Liver (tissue), 3 donors: ENCODE data around the gene FMO1.

Experiments
- CTCF ChIP-seq: fragments of 150-350 bp; IDR thresholded peaks from 2 replicates; pipeline ENCODE4 v1.5.1; 2017; ENCODE audit warnings: improper control_type of control experiment, low read depth, low read length; ENCODE audit not compliant: missing input control
- EGR1 ChIP-seq, 2 donors: IDR thresholded peaks; 2 replicates each; pipeline ENCODE4 v1.6.1; 2016 to 2018; ENCODE audit warnings: antibody characterized with exemption in 2 of 2, low read depth in 2 of 2
- GABPA ChIP-seq, 2 donors: IDR thresholded peaks in 1 of 2; conservative IDR thresholded peaks in 1 of 2; 2 replicates each; pipeline ENCODE4 v1.6.1; 2016; ENCODE audit warnings: antibody characterized with exemption in 2 of 2, mild to moderate bottlenecking in 1 of 2, moderate library complexity in 1 of 2
- MAX ChIP-seq: IDR thresholded peaks from 2 replicates; pipeline ENCODE4 v1.6.1; 2016; ENCODE audit warnings: antibody characterized with exemption
- RAD21 ChIP-seq, 2 donors: IDR thresholded peaks; 2 replicates each; pipeline ENCODE4 v1.6.1; 2016; ENCODE audit warnings: antibody characterized with exemption in 2 of 2, mild to moderate bottlenecking in 2 of 2
- RXRA ChIP-seq, 2 donors: IDR thresholded peaks; 2 replicates each; pipeline ENCODE4 v1.6.1; 2017 to 2018; ENCODE audit warnings: antibody characterized with exemption in 2 of 2, mild to moderate bottlenecking in 1 of 2
- SP1 ChIP-seq: IDR thresholded peaks from 2 replicates; pipeline ENCODE4 v1.6.1; 2018; ENCODE audit warnings: antibody characterized with exemption, mild to moderate bottlenecking
- TF ChIP-seq, protein P1 (sequence below): IDR thresholded peaks from 2 replicates; pipeline ENCODE4 v1.6.1; 2016; ENCODE audit warnings: antibody characterized with exemption
- TF ChIP-seq, protein P2 (sequence below): IDR thresholded peaks from 2 replicates; pipeline ENCODE4 v1.6.1; 2016; ENCODE audit warnings: antibody characterized with exemption, mild to moderate bottlenecking
- donor health status: healthy.
- donor health status: healthy.

DNA sequence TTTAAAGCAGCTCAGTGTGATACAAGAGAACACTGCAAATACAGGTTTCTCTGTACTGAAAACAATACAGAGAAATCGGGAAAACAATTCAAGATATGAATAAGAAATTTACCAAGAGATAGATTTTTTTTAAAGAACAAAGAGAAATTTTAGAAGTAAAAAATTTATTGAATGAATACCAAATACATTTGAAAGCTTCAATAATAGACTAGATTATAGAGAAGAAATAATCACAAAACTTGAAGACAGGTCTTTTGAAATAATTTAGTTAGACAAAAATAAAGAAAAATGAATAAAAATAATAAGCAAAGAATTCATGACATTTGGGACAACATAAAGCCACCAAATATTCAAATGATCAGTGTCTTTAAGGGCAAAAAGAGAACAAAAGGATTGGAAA lies 52.1 kb downstream of the FMO1 start:
- TF ChIP-seq CTCF (no peak), MAX (no peak), SP1 (no peak), RAD21 (IDR thresholded peaks at IDR 0.05) (no peak), EGR1 (IDR thresholded peaks at IDR 0.05; ENCODE audit: low read depth in 2 of 2) (no peak), RXRA (IDR thresholded peaks at IDR 0.05) (no peak), GABPA (IDR thresholded peaks at IDR 0.05 in 1 of 2, conservative IDR thresholded peaks at IDR 0.05 in 1 of 2) (no peak)
- TF ChIP-seq, protein P1, sequence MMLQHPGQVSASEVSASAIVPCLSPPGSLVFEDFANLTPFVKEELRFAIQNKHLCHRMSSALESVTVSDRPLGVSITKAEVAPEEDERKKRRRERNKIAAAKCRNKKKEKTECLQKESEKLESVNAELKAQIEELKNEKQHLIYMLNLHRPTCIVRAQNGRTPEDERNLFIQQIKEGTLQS = no peak
- TF ChIP-seq, protein P2, sequence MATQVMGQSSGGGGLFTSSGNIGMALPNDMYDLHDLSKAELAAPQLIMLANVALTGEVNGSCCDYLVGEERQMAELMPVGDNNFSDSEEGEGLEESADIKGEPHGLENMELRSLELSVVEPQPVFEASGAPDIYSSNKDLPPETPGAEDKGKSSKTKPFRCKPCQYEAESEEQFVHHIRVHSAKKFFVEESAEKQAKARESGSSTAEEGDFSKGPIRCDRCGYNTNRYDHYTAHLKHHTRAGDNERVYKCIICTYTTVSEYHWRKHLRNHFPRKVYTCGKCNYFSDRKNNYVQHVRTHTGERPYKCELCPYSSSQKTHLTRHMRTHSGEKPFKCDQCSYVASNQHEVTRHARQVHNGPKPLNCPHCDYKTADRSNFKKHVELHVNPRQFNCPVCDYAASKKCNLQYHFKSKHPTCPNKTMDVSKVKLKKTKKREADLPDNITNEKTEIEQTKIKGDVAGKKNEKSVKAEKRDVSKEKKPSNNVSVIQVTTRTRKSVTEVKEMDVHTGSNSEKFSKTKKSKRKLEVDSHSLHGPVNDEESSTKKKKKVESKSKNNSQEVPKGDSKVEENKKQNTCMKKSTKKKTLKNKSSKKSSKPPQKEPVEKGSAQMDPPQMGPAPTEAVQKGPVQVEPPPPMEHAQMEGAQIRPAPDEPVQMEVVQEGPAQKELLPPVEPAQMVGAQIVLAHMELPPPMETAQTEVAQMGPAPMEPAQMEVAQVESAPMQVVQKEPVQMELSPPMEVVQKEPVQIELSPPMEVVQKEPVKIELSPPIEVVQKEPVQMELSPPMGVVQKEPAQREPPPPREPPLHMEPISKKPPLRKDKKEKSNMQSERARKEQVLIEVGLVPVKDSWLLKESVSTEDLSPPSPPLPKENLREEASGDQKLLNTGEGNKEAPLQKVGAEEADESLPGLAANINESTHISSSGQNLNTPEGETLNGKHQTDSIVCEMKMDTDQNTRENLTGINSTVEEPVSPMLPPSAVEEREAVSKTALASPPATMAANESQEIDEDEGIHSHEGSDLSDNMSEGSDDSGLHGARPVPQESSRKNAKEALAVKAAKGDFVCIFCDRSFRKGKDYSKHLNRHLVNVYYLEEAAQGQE = no peak
